GM19395 (cell line): ENCODE data around the gene TRIM34.
"Not testable (repeated sequence)": the region's sequence is repeated elsewhere in the genome, so short reads cannot be mapped to it uniquely, and the experiment has no call there.

Source experiments
- ATAC-seq: cut with Tn5 transposase; IDR thresholded peaks from one replicate; pipeline ENCODE4 v1.9.1; 2021; ENCODE audit warnings: mild to moderate bottlenecking, moderate library complexity; ENCODE audit not compliant: unreplicated experiment

TRIM34 gene

GRCh38 chr11:5620651-5621521, 3.9 kb upstream of the TRIM34 start:
- no peak for ATAC-seq

- ATAC-seq = no peak
These were observed 3.2 kb upstream of the TRIM34 start for GRCh38 chr11:5621580-5621979.

- no peak for ATAC-seq
These were observed 2.0 kb upstream of the TRIM34 start for GRCh38 chr11:5622802-5623201.

- ATAC-seq = peak; percentile 2
These were observed 480 bp downstream of the TRIM34 start for GRCh38 chr11:5625281-5625680.

GRCh38 chr11:5626196-5626595, 1.4 kb downstream of the TRIM34 start:
- ATAC-seq = no peak

- ATAC-seq = peak; percentile 35
These were observed 6.6 kb downstream of the TRIM34 start for GRCh38 chr11:5631417-5631816.

- peak; percentile 96 for ATAC-seq
These were observed 7.3 kb downstream of the TRIM34 start for GRCh38 chr11:5631969-5632635.

GRCh38 chr11:5639953-5640352, 15.2 kb downstream of the TRIM34 start:
- ATAC-seq = no peak

- ATAC-seq = no peak
These were observed 18.8 kb downstream of the TRIM34 start for GRCh38 chr11:5643585-5643984.

- no peak for ATAC-seq
These were observed 21.3 kb downstream of the TRIM34 start for GRCh38 chr11:5646139-5646538.

GRCh38 chr11:5655474-5655873, 30.7 kb downstream of the TRIM34 start:
- ATAC-seq = no peak

GRCh38 chr11:5656956-5657355, 32.2 kb downstream of the TRIM34 start:
- not testable (repeated sequence) for ATAC-seq

GRCh38 chr11:5658318-5658717, 33.5 kb downstream of the TRIM34 start:
- ATAC-seq = no peak

GRCh38 chr11:5663511-5663910, 38.7 kb downstream of the TRIM34 start:
- no peak for ATAC-seq

GRCh38 chr11:5665051-5665570, 40.3 kb downstream of the TRIM34 start:
- no peak for ATAC-seq

GRCh38 chr11:5665746-5666401, 41.1 kb downstream of the TRIM34 start:
- ATAC-seq = no peak

GRCh38 chr11:5666402-5666793, 41.6 kb downstream of the TRIM34 start:
- ATAC-seq = no peak

- ATAC-seq = no peak
These were observed 47.0 kb downstream of the TRIM34 start for GRCh38 chr11:5671831-5672230.

- ATAC-seq = no peak
These were observed 49.6 kb downstream of the TRIM34 start for GRCh38 chr11:5674391-5674790.

- no peak for ATAC-seq
These were observed 55.0 kb downstream of the TRIM34 start for GRCh38 chr11:5679811-5680210.

- not testable (repeated sequence) for ATAC-seq
These were observed 58.2 kb downstream of the TRIM34 start for GRCh38 chr11:5682890-5683441.
